Left lung (tissue), 10 donors: ENCODE results near the gene FNDC3A. TPM values are rescaled to one million over a fixed set of nuclear protein-coding genes. Genes with fewer than 3 reads are reported as not detected.

ENCODE experiments used
- ATAC-seq: fragments of 200-7000 bp; cut with Tn5 transposase; one replicate; pipeline ENCODE4 v1.9.1; 2020; ENCODE audit warnings: moderate library complexity
- DNase-seq, 4 donors: peaks; one replicate each; pipeline ENCODE4 v3.0.0-alpha.2; 2013 to 2020
- H3K27ac ChIP-seq, 2 donors: fragments of 200-600 bp; sonication (generic) in 1 of 2; one replicate each; pipeline versions ENCODE4 v1.5.0 to v1.8.0; 2020 to 2021
- H3K27me3 ChIP-seq, 2 donors: fragments of 200-600 bp; sonication (generic) in 1 of 2; one replicate each; pipeline versions ENCODE4 v1.5.0 to v1.8.0; 2020 to 2021
- H3K36me3 ChIP-seq, 2 donors: fragments of 200-600 bp; sonication (generic) in 1 of 2; one replicate each; pipeline versions ENCODE4 v1.5.0 to v1.8.0; 2020 to 2021
- H3K4me1 ChIP-seq, 2 donors: fragments of 200-600 bp; one replicate each; pipeline ENCODE4 v1.8.0; 2021
- H3K4me3 ChIP-seq, 2 donors: fragments of 200-600 bp; sonication (generic) in 1 of 2; one replicate each; pipeline versions ENCODE4 v1.5.0 to v1.8.0; 2020 to 2021; ENCODE audit warnings: mild to moderate bottlenecking in 1 of 2
- H3K9me3 ChIP-seq, 2 donors: fragments of 200-600 bp; sonication (generic) in 1 of 2; one replicate each; pipeline versions ENCODE4 v1.5.0 to v1.8.0; 2020 to 2021
- CTCF ChIP-seq, 2 donors: fragments of 200-600 bp; sonication (generic) in 1 of 2; IDR thresholded peaks; one replicate each; pipeline versions ENCODE4 v1.5.0 to v1.8.0; 2021; ENCODE audit warnings: antibody characterized with exemption in 2 of 2
- intact Hi-C, 2 donors: fragments of 100-400 bp; cut with DNase I; formaldehyde crosslinking; loops; one replicate each; pipeline versions ENCODE4 v1.11.2 to v1.14.2; 2022
- polyA plus RNA-seq, 6 donors: library from polyadenylated mRNA; unstranded; fragments of 120-200 nt; gene quantifications; one replicate each; pipeline ENCODE4 v1.2.1, GENCODE V29; 2013; ENCODE audit not compliant: insufficient read length in 6 of 6
- total RNA-seq, 2 donors: library from RNA; stranded (reverse); fragmentation: NEBNext Ultra II Directional; extraction: Animal tissue kit (Norgen Biotek cat#: 25700); gene quantifications; one replicate each; pipeline ENCODE4 v1.2.1, GENCODE V29; 2021
- donor health status: DM: no; HTN: yes; CAD: no.
- donor health status: DM: no; HTN: no; CAD: no.

FNDC3A gene
- total and polyA plus RNA-seq, 8 donors = 55.5 to 80.5 (median 69.8) TPM

- no peak for DNase-seq
- H3K36me3 ChIP-seq = no peaks in the 10 kb centered on the region
- H3K4me3 ChIP-seq = no peak overlapping the region
- peaks cover 9 to 18% of the 10 kb centered on the region in 2 donors for H3K27me3 ChIP-seq
- intact Hi-C loops = no loop called here
- ATAC-seq = no peak
- H3K9me3 ChIP-seq = no peaks in the 10 kb centered on the region
- no peak for TF ChIP-seq CTCF (IDR thresholded peaks at IDR 0.05)
- no peak overlapping the region for H3K27ac ChIP-seq
- H3K4me1 ChIP-seq = peaks cover 0 to under 1% of the 10 kb centered on the region in 2 donors
These were observed 250.9 kb downstream of the FNDC3A start for GRCh38 chr13:49226613-49227012.

DNA sequence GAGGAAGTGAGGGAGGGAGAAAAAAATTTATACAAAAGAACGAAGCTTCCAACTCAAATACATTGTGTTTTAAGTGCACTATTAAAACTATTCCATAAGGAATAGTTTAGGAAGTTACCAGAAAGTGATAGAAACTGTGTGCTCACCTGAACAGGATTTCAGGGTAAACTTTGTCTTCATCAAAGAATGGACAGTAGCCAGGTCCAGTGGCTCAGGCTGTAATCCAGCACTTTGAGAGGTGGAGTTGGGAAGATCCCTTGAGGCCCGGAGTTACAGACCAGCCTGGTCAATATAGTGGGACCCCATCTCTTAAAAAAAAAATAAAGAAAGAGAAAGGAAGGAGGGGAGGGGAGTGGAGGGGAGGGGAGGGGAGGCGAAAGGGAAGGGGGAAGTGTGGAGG is 259.0 kb downstream of the FNDC3A start:
- H3K36me3 ChIP-seq = no peaks in the 10 kb centered on the region
- DNase-seq = no peak
- no peaks in the 10 kb centered on the region for H3K9me3 ChIP-seq
- no peak for TF ChIP-seq CTCF (IDR thresholded peaks at IDR 0.05)
- no peaks in the 10 kb centered on the region for H3K4me1 ChIP-seq
- intact Hi-C loops = no loop called here
- H3K27ac ChIP-seq = no peak overlapping the region
- H3K4me3 ChIP-seq = no peak overlapping the region
- ATAC-seq = no peak
- no peaks in the 10 kb centered on the region for H3K27me3 ChIP-seq

DNA sequence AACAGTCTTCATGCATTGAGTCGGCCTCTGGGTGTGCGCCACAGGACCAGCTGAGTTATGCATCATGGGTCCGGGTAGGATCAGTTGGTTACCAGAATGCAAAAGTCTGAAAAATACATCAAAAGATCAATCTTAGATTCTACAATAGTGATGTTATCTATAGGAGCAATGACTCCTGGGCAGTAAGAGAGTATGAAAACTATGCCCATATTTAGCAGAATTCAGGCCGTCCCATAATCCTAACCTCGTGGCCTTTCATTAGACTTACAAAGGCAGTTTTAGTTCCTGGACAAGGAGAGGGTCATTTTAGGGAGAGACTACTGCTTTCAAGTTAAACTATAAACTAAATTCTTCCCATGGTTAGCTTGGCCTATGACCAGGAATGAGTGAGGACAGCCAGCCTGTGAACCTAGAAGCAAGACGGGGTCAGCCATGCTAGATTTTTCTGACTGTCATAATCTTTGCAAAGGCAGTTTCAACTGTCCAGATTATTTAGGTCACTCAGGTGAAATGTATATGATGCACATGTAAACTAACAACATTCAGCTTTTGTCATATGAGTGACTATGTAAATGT is 260.2 kb downstream of the FNDC3A start:
- Histone ChIP-seq H3K27ac (no peak overlapping the region), H3K4me3 (no peak overlapping the region), H3K36me3 (no peaks in the 10 kb centered on the region), H3K9me3 (no peaks in the 10 kb centered on the region), H3K27me3 (no peaks in the 10 kb centered on the region), H3K4me1 (no peaks in the 10 kb centered on the region)
- DNase-seq (no peak), ATAC-seq (no peak)
- intact Hi-C loops = no loop called here
- no peak for TF ChIP-seq CTCF (IDR thresholded peaks at IDR 0.05)

GRCh38 chr13:49238621-49239020 is 262.9 kb downstream of the FNDC3A start:
- H3K9me3 ChIP-seq = peaks cover 0 to 4% of the 10 kb centered on the region in 2 donors
- no peak for TF ChIP-seq CTCF (IDR thresholded peaks at IDR 0.05)
- no peaks in the 10 kb centered on the region for H3K4me1 ChIP-seq
- DNase-seq (no peak), ATAC-seq (no peak)
- H3K27me3 ChIP-seq = no peaks in the 10 kb centered on the region
- H3K4me3 ChIP-seq = no peak overlapping the region
- no peaks in the 10 kb centered on the region for H3K36me3 ChIP-seq
- no peak overlapping the region for H3K27ac ChIP-seq
- intact Hi-C loops = no loop called here

DNA sequence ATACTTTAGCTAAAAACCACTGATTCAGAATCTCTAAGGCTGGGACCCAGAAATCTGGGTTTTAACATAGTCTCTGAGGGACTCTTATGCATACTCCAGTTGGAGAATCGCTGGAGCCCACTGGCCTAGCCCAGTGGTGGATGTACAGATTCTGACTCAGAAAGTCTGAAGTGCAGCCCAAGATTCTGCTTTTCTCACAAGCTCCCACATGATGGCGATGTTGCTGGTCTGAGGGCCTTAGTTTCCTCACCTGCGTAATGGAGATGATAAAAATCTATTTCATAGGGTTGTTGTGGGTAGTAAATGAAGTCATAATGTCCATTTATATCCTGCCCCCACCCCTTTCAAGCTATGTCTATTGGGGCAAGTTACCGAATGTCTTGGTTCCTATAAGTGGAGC is 264.3 kb downstream of the FNDC3A start:
- intact Hi-C loops = no loop called here
- Histone ChIP-seq H3K27me3 (no peaks in the 10 kb centered on the region), H3K36me3 (no peaks in the 10 kb centered on the region), H3K27ac (no peak overlapping the region), H3K9me3 (peaks cover 0 to 4% of the 10 kb centered on the region in 2 donors), H3K4me3 (no peak overlapping the region), H3K4me1 (no peaks in the 10 kb centered on the region)
- DNase-seq (no peak), ATAC-seq (peak; percentile 84)
- peak in 1 of 2 donors; percentile 33 for TF ChIP-seq CTCF (IDR thresholded peaks at IDR 0.05)
